Measurements from ENCODE around the gene FSTL4. TPM values are rescaled to one million over a fixed set of nuclear protein-coding genes. Genes with fewer than 3 reads are reported as not detected.

FSTL4 gene
- total and polyA plus RNA-seq, 2 experiments from 2014 or later = 1.4 to 2.8 TPM

DNA sequence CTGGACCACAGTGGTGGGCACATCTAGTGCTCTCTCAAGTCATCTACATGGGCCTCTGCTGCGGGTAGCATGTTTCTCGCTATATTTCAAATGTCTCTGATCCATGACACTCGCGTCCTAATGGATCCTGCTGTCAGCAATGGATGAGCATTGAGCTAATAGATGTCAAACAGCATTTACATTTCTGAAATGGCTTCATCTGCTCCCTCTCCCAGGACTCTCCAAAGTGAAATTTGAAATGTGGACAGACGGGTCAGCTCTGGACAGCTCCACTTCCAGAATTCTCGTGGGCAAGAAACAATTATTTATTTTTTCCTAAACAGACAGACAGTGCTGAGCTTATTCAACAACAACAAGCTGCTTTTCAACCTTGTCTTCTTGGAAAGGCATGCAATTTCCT lies 58.1 kb downstream of the FSTL4 start:
- ATAC-seq = no peak
- no peaks in the 10 kb centered on the region for H3K36me3 Mint-ChIP-seq (ENCODE audit: low read depth)
- H3K36me3 ChIP-seq (ENCODE audit: insufficient read depth) = no peaks in the 10 kb centered on the region
- no peak for DNase-seq (ENCODE audit: low spot score)
- H4K20me1 ChIP-seq (replicated peaks; ENCODE audit: insufficient read depth) = no peaks in the 10 kb centered on the region
- H3K27me3 Mint-ChIP-seq (ENCODE audit: insufficient read depth, low read depth, poor library complexity) = no peaks in the 10 kb centered on the region
- no peak overlapping the region for H3K4me2 ChIP-seq
- H3K4me1 ChIP-seq (ENCODE audit: insufficient read depth) = no peaks in the 10 kb centered on the region
- H3K9me3 Mint-ChIP-seq = no peaks in the 10 kb centered on the region
- H3F3A ChIP-seq (replicated peaks; ENCODE audit: low read depth) = no peaks in the 10 kb centered on the region
- 0 out of 2 replicates have a peak, but pooled peaks cover 7% of the 10 kb centered on the region for H3K9me2 ChIP-seq (ENCODE audit: insufficient read depth)
- TF ChIP-seq POLR2AphosphoS5 (IDR thresholded peaks at IDR 0.05; ENCODE audit: low read depth) = no peak
- no peak for TF ChIP-seq JUNB (IDR thresholded peaks at IDR 0.05; ENCODE audit: unreplicated experiment)
- no peak for TF ChIP-seq STAT1 (IDR thresholded peaks at IDR 0.05; ENCODE audit: unreplicated experiment)
- no peak for TF ChIP-seq CREB1 (CRISPR knock-in tag; IDR thresholded peaks at IDR 0.05; ENCODE audit: low read depth)
- TF ChIP-seq ETS1 (IDR thresholded peaks at IDR 0.05) = no peak
- TF ChIP-seq, protein P1, sequence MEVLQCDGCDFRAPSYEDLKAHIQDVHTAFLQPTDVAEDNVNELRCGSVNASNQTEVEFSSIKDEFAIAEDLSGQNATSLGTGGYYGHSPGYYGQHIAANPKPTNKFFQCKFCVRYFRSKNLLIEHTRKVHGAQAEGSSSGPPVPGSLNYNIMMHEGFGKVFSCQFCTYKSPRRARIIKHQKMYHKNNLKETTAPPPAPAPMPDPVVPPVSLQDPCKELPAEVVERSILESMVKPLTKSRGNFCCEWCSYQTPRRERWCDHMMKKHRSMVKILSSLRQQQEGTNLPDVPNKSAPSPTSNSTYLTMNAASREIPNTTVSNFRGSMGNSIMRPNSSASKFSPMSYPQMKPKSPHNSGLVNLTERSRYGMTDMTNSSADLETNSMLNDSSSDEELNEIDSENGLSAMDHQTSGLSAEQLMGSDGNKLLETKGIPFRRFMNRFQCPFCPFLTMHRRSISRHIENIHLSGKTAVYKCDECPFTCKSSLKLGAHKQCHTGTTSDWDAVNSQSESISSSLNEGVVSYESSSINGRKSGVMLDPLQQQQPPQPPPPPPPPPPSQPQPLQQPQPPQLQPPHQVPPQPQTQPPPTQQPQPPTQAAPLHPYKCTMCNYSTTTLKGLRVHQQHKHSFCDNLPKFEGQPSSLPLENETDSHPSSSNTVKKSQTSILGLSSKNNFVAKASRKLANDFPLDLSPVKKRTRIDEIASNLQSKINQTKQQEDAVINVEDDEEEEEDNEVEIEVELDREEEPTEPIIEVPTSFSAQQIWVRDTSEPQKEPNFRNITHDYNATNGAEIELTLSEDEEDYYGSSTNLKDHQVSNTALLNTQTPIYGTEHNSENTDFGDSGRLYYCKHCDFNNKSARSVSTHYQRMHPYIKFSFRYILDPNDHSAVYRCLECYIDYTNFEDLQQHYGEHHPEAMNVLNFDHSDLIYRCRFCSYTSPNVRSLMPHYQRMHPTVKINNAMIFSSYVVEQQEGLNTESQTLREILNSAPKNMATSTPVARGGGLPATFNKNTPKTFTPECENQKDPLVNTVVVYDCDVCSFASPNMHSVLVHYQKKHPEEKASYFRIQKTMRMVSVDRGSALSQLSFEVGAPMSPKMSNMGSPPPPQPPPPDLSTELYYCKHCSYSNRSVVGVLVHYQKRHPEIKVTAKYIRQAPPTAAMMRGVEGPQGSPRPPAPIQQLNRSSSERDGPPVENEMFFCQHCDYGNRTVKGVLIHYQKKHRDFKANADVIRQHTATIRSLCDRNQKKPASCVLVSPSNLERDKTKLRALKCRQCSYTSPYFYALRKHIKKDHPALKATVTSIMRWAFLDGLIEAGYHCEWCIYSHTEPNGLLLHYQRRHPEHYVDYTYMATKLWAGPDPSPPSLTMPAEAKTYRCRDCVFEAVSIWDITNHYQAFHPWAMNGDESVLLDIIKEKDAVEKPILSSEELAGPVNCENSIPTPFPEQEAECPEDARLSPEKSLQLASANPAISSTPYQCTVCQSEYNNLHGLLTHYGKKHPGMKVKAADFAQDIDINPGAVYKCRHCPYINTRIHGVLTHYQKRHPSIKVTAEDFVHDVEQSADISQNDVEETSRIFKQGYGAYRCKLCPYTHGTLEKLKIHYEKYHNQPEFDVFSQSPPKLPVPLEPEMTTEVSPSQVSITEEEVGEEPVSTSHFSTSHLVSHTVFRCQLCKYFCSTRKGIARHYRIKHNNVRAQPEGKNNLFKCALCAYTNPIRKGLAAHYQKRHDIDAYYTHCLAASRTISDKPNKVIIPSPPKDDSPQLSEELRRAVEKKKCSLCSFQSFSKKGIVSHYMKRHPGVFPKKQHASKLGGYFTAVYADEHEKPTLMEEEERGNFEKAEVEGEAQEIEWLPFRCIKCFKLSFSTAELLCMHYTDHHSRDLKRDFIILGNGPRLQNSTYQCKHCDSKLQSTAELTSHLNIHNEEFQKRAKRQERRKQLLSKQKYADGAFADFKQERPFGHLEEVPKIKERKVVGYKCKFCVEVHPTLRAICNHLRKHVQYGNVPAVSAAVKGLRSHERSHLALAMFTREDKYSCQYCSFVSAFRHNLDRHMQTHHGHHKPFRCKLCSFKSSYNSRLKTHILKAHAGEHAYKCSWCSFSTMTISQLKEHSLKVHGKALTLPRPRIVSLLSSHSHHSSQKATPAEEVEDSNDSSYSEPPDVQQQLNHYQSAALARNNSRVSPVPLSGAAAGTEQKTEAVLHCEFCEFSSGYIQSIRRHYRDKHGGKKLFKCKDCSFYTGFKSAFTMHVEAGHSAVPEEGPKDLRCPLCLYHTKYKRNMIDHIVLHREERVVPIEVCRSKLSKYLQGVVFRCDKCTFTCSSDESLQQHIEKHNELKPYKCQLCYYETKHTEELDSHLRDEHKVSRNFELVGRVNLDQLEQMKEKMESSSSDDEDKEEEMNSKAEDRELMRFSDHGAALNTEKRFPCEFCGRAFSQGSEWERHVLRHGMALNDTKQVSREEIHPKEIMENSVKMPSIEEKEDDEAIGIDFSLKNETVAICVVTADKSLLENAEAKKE (CRISPR knock-in tag; IDR thresholded peaks at IDR 0.05) = no peak
- no peak for TF ChIP-seq EZH2 (IDR thresholded peaks at IDR 0.05; ENCODE audit: low read depth, unreplicated experiment)
- TF ChIP-seq, protein P2, sequence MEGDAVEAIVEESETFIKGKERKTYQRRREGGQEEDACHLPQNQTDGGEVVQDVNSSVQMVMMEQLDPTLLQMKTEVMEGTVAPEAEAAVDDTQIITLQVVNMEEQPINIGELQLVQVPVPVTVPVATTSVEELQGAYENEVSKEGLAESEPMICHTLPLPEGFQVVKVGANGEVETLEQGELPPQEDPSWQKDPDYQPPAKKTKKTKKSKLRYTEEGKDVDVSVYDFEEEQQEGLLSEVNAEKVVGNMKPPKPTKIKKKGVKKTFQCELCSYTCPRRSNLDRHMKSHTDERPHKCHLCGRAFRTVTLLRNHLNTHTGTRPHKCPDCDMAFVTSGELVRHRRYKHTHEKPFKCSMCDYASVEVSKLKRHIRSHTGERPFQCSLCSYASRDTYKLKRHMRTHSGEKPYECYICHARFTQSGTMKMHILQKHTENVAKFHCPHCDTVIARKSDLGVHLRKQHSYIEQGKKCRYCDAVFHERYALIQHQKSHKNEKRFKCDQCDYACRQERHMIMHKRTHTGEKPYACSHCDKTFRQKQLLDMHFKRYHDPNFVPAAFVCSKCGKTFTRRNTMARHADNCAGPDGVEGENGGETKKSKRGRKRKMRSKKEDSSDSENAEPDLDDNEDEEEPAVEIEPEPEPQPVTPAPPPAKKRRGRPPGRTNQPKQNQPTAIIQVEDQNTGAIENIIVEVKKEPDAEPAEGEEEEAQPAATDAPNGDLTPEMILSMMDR (conservative IDR thresholded peaks at IDR 0.05; ENCODE audit: low read depth in 2 of 2) = no peak
- peaks cover 14% of the 10 kb centered on the region; the same call in 2 of the 3 replicates for H3K4me1 Mint-ChIP-seq
- no peaks in the 10 kb centered on the region for H3K27me3 ChIP-seq (ENCODE audit: insufficient read depth)
- no peak overlapping the region for H3K4me3 ChIP-seq
- H2AFZ ChIP-seq = no peak overlapping the region
- H3K27ac Mint-ChIP-seq = no peak overlapping the region
- H3K27ac ChIP-seq (ENCODE audit: low read depth) = no peak overlapping the region
- no peak overlapping the region for H3K4me3 Mint-ChIP-seq
- no peaks in the 10 kb centered on the region for H3K79me2 ChIP-seq (replicated peaks; ENCODE audit: insufficient read depth)
